Neural cell (in vitro differentiated cells): Measurements from ENCODE around the gene CTF1.

ENCODE experiments used
- POLR2AphosphoS5 ChIP-seq: IDR thresholded peaks from 2 replicates; pipeline ENCODE4 v1.6.1; 2012
- TF ChIP-seq, protein P1 (sequence below): fragments of 450-650 bp; IDR thresholded peaks from 2 replicates; pipeline ENCODE4 v1.5.1; 2014; ENCODE audit warnings: antibody characterized with exemption, mild to moderate bottlenecking, moderate library complexity; ENCODE audit not compliant: poor library complexity, severe bottlenecking
- TF ChIP-seq, protein P2 (sequence below): IDR thresholded peaks from 2 replicates; pipeline ENCODE4 v1.6.1; 2012; ENCODE audit warnings: borderline replicate concordance

DNA sequence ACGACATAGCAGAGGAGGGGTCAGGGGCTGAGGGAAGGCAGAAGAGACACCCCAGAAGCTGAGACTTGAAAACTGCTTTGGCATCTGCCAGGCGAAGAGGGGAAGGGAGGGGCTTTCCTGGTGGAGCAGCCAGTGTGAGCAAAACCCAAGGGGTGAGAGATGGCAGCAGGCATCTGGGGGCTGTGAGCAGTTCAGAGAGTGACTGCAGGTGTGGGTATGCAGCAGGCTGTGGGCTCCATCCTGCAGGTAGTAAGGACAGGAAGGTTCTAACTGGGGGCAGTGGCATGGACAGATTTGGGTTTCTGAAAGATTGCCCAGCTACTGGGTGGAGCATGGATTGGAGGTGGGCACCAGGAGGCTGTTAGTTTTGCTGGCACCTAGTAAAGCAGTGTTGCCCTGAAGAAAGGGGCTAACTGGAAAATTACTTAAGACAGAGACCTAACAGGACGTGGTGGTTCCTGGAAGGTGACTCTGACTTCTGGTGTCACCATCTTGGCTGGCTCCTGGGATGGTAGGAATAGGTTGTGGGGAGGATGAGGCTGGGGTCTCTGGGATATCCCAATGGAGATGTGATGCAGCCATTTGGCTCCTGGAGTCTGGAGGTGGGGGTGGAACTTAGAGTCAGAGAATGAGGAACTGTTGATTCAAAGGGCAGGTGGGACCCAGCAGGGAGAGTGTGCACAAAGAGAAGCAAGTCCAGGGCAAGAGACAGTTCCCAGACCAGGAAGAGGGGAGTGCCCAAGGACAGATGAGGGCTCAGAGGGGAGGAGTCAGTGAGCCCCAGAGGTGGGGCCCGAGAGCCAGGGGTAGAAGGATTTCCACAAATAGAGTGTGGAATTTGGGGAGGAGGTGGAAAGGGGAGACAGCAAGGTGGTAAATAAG is 13.7 kb upstream of the CTF1 start:
- TF ChIP-seq, protein P1, sequence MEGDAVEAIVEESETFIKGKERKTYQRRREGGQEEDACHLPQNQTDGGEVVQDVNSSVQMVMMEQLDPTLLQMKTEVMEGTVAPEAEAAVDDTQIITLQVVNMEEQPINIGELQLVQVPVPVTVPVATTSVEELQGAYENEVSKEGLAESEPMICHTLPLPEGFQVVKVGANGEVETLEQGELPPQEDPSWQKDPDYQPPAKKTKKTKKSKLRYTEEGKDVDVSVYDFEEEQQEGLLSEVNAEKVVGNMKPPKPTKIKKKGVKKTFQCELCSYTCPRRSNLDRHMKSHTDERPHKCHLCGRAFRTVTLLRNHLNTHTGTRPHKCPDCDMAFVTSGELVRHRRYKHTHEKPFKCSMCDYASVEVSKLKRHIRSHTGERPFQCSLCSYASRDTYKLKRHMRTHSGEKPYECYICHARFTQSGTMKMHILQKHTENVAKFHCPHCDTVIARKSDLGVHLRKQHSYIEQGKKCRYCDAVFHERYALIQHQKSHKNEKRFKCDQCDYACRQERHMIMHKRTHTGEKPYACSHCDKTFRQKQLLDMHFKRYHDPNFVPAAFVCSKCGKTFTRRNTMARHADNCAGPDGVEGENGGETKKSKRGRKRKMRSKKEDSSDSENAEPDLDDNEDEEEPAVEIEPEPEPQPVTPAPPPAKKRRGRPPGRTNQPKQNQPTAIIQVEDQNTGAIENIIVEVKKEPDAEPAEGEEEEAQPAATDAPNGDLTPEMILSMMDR: no peak
- TF ChIP-seq, protein P2, sequence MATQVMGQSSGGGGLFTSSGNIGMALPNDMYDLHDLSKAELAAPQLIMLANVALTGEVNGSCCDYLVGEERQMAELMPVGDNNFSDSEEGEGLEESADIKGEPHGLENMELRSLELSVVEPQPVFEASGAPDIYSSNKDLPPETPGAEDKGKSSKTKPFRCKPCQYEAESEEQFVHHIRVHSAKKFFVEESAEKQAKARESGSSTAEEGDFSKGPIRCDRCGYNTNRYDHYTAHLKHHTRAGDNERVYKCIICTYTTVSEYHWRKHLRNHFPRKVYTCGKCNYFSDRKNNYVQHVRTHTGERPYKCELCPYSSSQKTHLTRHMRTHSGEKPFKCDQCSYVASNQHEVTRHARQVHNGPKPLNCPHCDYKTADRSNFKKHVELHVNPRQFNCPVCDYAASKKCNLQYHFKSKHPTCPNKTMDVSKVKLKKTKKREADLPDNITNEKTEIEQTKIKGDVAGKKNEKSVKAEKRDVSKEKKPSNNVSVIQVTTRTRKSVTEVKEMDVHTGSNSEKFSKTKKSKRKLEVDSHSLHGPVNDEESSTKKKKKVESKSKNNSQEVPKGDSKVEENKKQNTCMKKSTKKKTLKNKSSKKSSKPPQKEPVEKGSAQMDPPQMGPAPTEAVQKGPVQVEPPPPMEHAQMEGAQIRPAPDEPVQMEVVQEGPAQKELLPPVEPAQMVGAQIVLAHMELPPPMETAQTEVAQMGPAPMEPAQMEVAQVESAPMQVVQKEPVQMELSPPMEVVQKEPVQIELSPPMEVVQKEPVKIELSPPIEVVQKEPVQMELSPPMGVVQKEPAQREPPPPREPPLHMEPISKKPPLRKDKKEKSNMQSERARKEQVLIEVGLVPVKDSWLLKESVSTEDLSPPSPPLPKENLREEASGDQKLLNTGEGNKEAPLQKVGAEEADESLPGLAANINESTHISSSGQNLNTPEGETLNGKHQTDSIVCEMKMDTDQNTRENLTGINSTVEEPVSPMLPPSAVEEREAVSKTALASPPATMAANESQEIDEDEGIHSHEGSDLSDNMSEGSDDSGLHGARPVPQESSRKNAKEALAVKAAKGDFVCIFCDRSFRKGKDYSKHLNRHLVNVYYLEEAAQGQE: no peak
- no peak for TF ChIP-seq POLR2AphosphoS5
